ENCODE results near the gene CHIT1.

CHIT1 gene

GRCh38 chr1:203216274-203217138 lies 13.0 kb downstream of the CHIT1 start:
- ATAC-seq, result peak in 1 of 2 donors; percentile 43

- no peak for ATAC-seq
Measured at GRCh38 chr1:203215573-203215972, 13.9 kb downstream of the CHIT1 start.

GRCh38 chr1:203214871-203215270 lies 14.6 kb downstream of the CHIT1 start:
- ATAC-seq, result no peak

GRCh38 chr1:203213126-203213525 lies 16.3 kb downstream of the CHIT1 start:
- ATAC-seq, result no peak

- ATAC-seq, result no peak
Measured at GRCh38 chr1:203211812-203212211, 17.7 kb downstream of the CHIT1 start.

GRCh38 chr1:203210988-203211387 lies 18.5 kb downstream of the CHIT1 start:
- ATAC-seq, result no peak

- no peak for ATAC-seq
Measured at GRCh38 chr1:203210350-203210749, 19.1 kb downstream of the CHIT1 start.

- no peak for ATAC-seq
Measured at GRCh38 chr1:203208181-203208580, 21.3 kb downstream of the CHIT1 start.

GRCh38 chr1:203207751-203208150 lies 21.7 kb downstream of the CHIT1 start:
- ATAC-seq, result no peak

- no peak for ATAC-seq
Measured at GRCh38 chr1:203206129-203206687, 23.3 kb downstream of the CHIT1 start.

GRCh38 chr1:203204756-203205155 lies 24.7 kb downstream of the CHIT1 start:
- no peak for ATAC-seq

- no peak for ATAC-seq
Measured at GRCh38 chr1:203202431-203203245, 26.8 kb downstream of the CHIT1 start.

GRCh38 chr1:203201516-203202205 lies 27.8 kb downstream of the CHIT1 start:
- no peak for ATAC-seq

- no peak for ATAC-seq
Measured at GRCh38 chr1:203200916-203201315, 28.6 kb downstream of the CHIT1 start.

GRCh38 chr1:203199816-203200571 lies 29.5 kb downstream of the CHIT1 start:
- ATAC-seq, result no peak

- no peak for ATAC-seq
Measured at GRCh38 chr1:203199481-203199815, 30.0 kb downstream of the CHIT1 start.

- no peak for ATAC-seq
Measured at GRCh38 chr1:203199002-203199401, 30.5 kb downstream of the CHIT1 start.

GRCh38 chr1:203197625-203198024 lies 31.8 kb downstream of the CHIT1 start:
- ATAC-seq, result no peak

GRCh38 chr1:203196371-203196770 lies 33.1 kb downstream of the CHIT1 start:
- no peak for ATAC-seq

- ATAC-seq, result no peak
Measured at GRCh38 chr1:203190949-203191348, 38.5 kb downstream of the CHIT1 start.

GRCh38 chr1:203189951-203190352 lies 39.5 kb downstream of the CHIT1 start:
- ATAC-seq, result no peak

GRCh38 chr1:203188686-203189232 lies 40.7 kb downstream of the CHIT1 start:
- ATAC-seq, result no peak
